ENCODE results near the gene BMP3. TPM values are rescaled to one million over a fixed set of nuclear protein-coding genes. Genes with fewer than 3 reads are reported as not detected.
A peak's percentile ranks its signal among the peaks of the same experiment; 100 is the strongest.
"Not testable (repeated sequence)": the region's sequence is repeated elsewhere in the genome, so short reads cannot be mapped to it uniquely, and the experiment has no call there.

The BMP3 gene, protein sequence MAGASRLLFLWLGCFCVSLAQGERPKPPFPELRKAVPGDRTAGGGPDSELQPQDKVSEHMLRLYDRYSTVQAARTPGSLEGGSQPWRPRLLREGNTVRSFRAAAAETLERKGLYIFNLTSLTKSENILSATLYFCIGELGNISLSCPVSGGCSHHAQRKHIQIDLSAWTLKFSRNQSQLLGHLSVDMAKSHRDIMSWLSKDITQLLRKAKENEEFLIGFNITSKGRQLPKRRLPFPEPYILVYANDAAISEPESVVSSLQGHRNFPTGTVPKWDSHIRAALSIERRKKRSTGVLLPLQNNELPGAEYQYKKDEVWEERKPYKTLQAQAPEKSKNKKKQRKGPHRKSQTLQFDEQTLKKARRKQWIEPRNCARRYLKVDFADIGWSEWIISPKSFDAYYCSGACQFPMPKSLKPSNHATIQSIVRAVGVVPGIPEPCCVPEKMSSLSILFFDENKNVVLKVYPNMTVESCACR
- total RNA-seq (2014; rRNA removed; shearing (Covaris generic)) = not detected in 2 replicates

- DNase-seq (ENCODE audit: low spot score) = no peak
These were observed at the start of gene BMP3 for GRCh38 chr4:81030061-81030980. Gene BMP3, plus strand, starts transcription at chr4:81030708. Its CDS starts 577 bp downstream, at chr4:81031285.

DNA sequence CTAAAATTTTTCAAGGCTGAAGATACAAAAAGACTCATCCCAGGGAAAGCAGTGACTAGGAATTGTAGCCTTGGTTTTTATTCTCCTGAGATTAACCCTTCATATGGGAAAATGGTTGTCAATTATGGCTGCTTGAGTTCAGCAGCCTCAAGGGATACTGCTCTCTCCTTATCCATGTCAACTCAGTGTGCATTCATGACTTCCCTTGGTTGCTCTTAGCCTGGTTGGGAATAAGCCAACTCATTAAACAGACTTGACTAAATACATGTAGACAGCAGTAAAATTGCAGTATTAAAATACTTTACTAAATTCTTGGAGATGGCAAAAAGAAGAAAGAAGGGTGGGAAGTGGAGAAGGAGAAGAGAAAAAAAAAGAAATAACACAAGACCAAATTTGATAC, 44.5 kb upstream of the BMP3 start:
- no peak for DNase-seq (ENCODE audit: low spot score)

- peak; percentile 89 for DNase-seq (ENCODE audit: low spot score)
These were observed 40.5 kb upstream of the BMP3 start for GRCh38 chr4:80989921-80990544.

DNA sequence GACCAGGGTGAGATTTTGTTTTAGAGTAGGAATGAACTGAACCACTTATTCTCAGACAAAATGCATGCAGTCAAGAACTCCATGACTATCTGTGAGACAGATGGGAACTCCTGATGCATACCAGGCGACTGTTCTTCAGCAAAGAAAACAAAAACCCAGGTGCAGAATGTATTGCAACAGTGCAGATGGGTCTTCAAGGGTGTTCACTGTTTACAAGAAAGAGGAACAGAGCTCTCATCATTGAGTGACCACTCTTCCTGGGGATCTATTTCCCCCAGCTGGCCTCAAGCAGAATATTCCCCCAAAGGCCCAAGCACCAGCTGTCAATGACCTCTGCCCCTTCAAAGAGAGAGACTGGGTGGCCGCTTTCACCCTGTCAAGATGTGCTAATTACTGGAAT, 39.7 kb upstream of the BMP3 start:
- no peak for DNase-seq (ENCODE audit: low spot score)

GRCh38 chr4:80999943-81000342, 30.6 kb upstream of the BMP3 start:
- DNase-seq (ENCODE audit: low spot score) = no peak

- DNase-seq (ENCODE audit: low spot score) = no peak
These were observed 26.9 kb upstream of the BMP3 start for GRCh38 chr4:81003597-81004111.

GRCh38 chr4:81007417-81007816, 23.1 kb upstream of the BMP3 start:
- DNase-seq (ENCODE audit: low spot score) = no peak

- not testable (repeated sequence) for DNase-seq (ENCODE audit: low spot score)
These were observed 13.9 kb upstream of the BMP3 start for GRCh38 chr4:81016566-81016965.

- peak; percentile 39 for DNase-seq (ENCODE audit: low spot score)
These were observed 11.5 kb upstream of the BMP3 start for GRCh38 chr4:81019006-81019405.

DNA sequence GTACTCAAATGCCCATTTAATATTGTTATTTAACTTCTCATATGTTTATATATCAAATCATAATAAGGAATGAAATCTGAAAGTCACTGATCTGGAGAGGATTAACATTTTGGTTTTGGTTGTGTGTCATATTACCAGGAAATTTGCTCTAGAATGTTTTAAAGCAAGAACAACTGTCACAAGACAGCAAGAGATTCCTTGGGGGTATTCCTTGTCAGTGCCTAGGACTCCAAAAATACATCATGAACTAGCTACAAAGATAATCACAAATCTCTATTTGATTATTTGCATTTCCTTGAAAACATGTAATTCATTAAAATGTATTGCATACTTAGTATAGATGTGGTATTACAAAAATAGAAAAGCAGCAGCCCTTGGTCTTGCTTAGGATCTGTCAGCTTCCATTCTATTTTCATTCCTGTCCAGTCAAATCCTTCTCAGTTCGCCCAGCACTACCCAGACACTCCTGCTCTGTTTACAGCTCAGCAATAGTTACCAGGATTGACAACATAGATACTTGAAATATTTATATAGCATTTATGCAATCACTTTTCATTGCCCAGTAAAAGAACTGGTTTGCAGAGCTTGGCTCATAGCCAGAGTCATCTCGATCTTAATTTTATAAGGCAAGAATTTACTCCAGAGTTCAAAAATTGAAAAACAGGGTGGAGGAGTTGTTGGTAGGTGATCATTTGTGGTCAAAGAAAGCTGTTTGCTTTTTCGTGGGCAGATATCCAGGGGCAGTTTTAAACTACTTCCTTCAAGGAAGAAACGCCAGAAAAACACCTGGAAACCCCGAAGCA, 9.2 kb upstream of the BMP3 start:
- DNase-seq (ENCODE audit: low spot score) = peak; percentile 97

GRCh38 chr4:81021981-81022380, 8.5 kb upstream of the BMP3 start:
- DNase-seq (ENCODE audit: low spot score) = no peak

- DNase-seq (ENCODE audit: low spot score) = no peak
These were observed 7.0 kb upstream of the BMP3 start for GRCh38 chr4:81023484-81023883.

DNA sequence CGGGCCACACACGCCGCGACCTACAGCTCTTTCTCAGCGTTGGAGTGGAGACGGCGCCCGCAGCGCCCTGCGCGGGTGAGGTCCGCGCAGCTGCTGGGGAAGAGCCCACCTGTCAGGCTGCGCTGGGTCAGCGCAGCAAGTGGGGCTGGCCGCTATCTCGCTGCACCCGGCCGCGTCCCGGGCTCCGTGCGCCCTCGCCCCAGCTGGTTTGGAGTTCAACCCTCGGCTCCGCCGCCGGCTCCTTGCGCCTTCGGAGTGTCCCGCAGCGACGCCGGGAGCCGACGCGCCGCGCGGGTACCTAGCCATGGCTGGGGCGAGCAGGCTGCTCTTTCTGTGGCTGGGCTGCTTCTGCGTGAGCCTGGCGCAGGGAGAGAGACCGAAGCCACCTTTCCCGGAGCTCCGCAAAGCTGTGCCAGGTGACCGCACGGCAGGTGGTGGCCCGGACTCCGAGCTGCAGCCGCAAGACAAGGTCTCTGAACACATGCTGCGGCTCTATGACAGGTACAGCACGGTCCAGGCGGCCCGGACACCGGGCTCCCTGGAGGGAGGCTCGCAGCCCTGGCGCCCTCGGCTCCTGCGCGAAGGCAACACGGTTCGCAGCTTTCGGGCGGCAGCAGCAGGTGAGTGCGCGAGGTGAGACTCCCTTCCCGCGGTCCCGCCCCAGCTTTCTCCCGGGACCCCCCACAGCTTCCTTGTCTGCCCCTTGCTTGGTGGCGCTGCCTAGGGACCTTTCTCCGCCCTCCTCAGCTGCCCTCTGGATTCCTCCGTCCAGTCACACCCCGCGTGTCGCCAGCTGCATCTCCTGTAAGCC, 678 bp downstream of the BMP3 start:
- no peak for DNase-seq (ENCODE audit: low spot score)

DNA sequence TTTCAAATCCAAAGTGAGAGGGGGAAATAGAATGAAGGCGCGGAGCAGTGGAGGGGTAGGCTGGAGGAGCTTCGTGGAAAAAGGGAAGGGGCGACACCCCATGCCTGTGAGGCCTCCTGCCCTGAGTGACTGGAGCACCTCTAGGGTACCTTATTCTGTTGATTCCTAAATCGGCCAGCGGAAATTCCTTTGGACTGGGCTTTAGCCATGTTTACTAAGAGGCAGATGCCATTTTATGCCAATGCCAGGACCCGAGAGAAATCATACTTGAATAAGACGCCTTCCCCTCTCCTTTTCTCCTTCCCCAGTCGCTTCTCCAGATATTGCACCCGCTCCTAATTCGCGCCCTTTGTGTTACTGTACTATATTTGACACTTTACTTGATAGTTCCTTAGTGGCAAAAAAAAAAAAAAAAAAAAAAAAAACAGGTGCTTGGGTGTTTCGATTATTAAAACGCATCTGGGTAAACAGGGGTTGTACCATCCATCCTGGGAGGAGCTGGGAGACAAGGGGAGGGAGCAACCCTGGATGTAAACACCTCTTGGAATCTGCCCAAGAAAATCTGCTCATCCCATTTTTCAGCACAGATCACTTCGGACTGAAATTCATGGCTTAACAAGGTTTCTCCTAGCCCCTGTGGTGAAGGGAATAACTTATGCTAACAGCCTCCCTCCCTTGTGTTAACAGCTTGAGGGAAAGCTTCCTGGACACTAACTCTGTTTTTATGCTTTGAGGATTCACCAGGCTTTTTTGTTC, 1.5 kb downstream of the BMP3 start:
- no peak for DNase-seq (ENCODE audit: low spot score)

GRCh38 chr4:81032771-81033684, 2.5 kb downstream of the BMP3 start:
- peak; percentile 16 for DNase-seq (ENCODE audit: low spot score)

DNA sequence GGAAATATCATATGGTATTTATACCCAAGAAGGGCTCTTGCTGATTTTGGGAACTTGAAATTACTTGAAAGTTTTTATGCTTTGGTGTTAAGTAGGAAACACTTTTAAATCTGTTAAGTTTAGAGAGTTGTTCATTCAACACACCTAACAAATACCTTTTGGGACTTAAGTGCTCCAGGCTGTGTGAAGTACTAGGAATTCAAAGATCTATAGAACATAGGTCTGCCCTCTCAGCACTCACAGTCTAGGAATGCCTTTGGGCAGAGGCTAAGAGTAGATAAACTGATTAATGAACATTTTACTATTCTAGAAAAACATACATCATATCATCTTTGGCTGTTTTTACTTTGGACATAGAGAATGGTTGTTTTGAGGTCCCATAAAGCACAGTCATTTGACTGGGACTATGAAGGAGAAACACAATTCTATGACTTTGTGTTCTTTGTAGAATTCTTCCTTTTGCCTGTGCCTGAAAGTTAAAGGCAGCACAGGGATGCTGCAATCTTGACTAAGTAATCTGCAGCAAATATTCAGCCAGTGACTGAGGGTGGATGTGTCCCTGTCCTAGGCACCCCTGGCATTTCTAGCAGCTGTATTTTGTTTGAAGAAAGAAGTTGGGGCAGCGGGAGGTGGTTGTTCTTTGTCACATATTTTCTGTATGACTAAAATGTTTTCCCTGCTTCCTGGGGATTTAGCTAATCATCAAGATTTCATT, 8.3 kb downstream of the BMP3 start:
- DNase-seq (ENCODE audit: low spot score) = no peak

- DNase-seq (ENCODE audit: low spot score) = peak; percentile 25
These were observed 9.0 kb downstream of the BMP3 start for GRCh38 chr4:81039351-81039972.

All from HT-29 (cell line).